Stimulated activated naive B cell treated with anti-CD40 and anti-IgM and Interleukin-4, amounts not matched to agents 10 μg/mL and 1 μg/mL and 100 μg/mL, for 72 hours (primary cell): ENCODE measurements around the gene ADAM12.

ENCODE experiments used
- ATAC-seq, 2 donors: fragments of 150-1000 bp; cut with Tn5 transposase; replicated peaks; 2 replicates each; pipeline ENCODE4 v1.10.0; 2021; ENCODE audit warnings: moderate library complexity in 1 of 2
- DNase-seq: peaks from one replicate; pipeline ENCODE4 v3.0.0; 2021
- H3K27ac Mint-ChIP-seq: one replicate; pipeline ENCODE4 v1.8.0; 2022; ENCODE audit warnings: mild to moderate bottlenecking, mixed read lengths
- H3K27me3 Mint-ChIP-seq, 2 donors: one replicate each; pipeline ENCODE4 v1.8.0; 2022; ENCODE audit warnings: mixed read lengths in 2 of 2
- H3K36me3 Mint-ChIP-seq, 2 donors: one replicate each; pipeline ENCODE4 v1.8.0; 2022; ENCODE audit warnings: mixed read lengths in 2 of 2, mild to moderate bottlenecking in 1 of 2
- H3K4me1 Mint-ChIP-seq, 2 donors: one replicate each; pipeline ENCODE4 v1.8.0; 2022; ENCODE audit warnings: mixed read lengths in 2 of 2, mild to moderate bottlenecking in 1 of 2
- H3K4me3 Mint-ChIP-seq, 2 donors: one replicate each; pipeline ENCODE4 v1.8.0; 2022; ENCODE audit warnings: mild to moderate bottlenecking in 2 of 2, mixed read lengths in 2 of 2, moderate library complexity in 1 of 2
- H3K9me3 Mint-ChIP-seq, 2 donors: one replicate each; pipeline ENCODE4 v1.8.0; 2022; ENCODE audit warnings: mixed read lengths in 2 of 2, mild to moderate bottlenecking in 1 of 2

ADAM12 gene

DNA sequence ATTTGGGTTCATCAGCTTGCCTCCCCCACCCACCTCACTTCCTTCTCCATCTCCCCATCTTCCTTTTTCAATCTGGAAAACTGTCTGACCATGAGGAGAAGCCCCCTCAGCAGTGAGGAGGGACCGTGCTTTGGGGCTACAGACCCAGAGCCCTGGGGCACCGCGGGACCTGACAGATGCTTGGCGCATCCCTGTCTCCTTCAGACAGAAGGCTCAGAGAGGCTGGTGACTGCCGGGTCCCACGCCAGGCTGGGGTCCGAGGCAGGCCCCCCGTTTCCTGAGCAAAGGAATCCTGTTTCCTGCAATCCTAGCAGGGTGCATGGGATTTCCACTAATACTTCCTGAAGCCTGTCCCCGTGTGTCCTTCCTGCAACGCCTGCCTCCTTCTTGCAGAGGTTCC lies 344.9 kb downstream of the ADAM12 start:
- H3K4me1 Mint-ChIP-seq, result peaks cover 37 to 53% of the 10 kb centered on the region in 2 donors
- ATAC-seq, result no peak

DNA sequence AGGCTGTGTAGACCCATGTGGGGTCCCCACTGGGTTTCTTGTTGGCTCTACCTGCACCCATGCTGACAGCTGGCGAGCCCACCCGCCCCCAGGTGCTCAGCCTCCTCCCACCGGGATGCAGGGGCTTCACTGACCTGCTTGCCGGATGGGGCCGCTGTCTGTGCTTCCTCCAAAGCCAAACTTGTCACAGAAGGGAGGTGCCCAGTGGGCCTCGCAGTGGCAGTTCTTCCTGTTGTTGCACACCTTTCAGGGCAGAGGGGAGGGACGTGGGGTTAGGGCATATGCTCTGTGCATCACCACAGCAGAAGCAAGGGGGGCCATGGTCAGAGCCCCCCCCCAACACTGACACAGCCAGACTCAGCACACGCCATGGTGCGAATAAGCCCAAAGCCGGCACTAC lies 345.4 kb downstream of the ADAM12 start:
- peaks cover 5 to 7% of the 10 kb centered on the region in 2 donors for H3K36me3 Mint-ChIP-seq
- peaks cover 41 to 58% of the 10 kb centered on the region in 2 donors for H3K4me1 Mint-ChIP-seq
- no peaks in the 10 kb centered on the region for H3K9me3 Mint-ChIP-seq
- DNase-seq (no peak), ATAC-seq (no peak)
- no peak overlapping the region for H3K4me3 Mint-ChIP-seq
- H3K27me3 Mint-ChIP-seq, result no peaks in the 10 kb centered on the region
- peak overlapping the region; percentile 67 for H3K27ac Mint-ChIP-seq

More for the DNA sequence above, 344.9 kb downstream of the ADAM12 start:
- DNase-seq, result no peak
- Mint-ChIP-seq H3K27me3 (no peaks in the 10 kb centered on the region), H3K36me3 (peaks cover 5 to 7% of the 10 kb centered on the region in 2 donors), H3K4me3 (no peak overlapping the region), H3K27ac (peak overlapping the region; percentile 80), H3K9me3 (no peaks in the 10 kb centered on the region)

DNA sequence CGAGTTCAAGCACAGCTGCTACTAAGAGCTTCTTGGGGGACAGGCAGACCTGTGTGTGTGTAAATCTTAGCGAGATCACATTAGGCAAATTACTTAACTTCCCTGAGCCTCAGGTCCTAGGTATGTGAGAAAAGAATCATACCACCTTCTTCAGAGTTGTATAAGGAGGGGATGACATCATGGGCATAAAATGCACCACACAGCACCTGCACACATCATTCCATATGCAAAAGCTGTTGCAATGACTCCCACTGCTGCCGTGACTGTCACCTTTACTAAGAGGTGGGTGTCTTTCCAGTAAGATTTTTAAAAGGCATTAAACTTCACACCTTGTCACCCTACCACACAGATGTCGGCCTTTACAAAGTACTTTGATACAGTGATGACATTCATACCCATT lies 345.9 kb downstream of the ADAM12 start:
- H3K27ac Mint-ChIP-seq, result peak overlapping the region; percentile 99
- H3K4me1 Mint-ChIP-seq, result peaks cover 42 to 64% of the 10 kb centered on the region in 2 donors
- peak; percentile 3 to 5 for ATAC-seq
- no peaks in the 10 kb centered on the region for H3K9me3 Mint-ChIP-seq
- H3K4me3 Mint-ChIP-seq, result peak overlapping the region; percentile 65 to 75
- DNase-seq, result no peak
- H3K27me3 Mint-ChIP-seq, result no peaks in the 10 kb centered on the region
- H3K36me3 Mint-ChIP-seq, result peaks cover 5 to 7% of the 10 kb centered on the region in 2 donors

DNA sequence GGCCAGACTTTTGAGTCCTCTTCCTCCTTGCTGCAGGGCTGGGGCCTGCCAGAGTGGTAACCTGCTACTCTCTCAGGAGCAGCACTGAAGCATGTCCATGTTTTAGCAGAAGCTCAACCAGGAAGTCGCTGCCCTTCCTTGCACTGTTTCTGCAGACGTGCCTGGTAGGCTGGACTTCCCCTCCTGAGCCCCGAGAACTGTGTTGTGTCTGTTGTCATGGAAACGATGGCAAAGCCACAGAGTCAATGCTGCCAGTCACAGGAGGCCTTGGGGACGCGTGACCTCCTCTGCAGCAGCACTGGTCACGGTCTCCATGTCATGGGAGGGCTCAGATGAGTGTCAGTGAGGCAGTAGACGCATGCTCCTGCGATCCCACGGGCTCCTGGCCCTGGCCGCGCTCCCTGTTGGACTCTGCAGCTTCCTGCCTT lies 346.5 kb downstream of the ADAM12 start:
- H3K27ac Mint-ChIP-seq, result peak overlapping the region; percentile 99
- H3K4me1 Mint-ChIP-seq, result peaks cover 45 to 69% of the 10 kb centered on the region in 2 donors
- H3K27me3 Mint-ChIP-seq, result no peaks in the 10 kb centered on the region
- ATAC-seq, result peak; percentile 95 to 96
- H3K9me3 Mint-ChIP-seq, result no peaks in the 10 kb centered on the region
- peaks cover 5 to 7% of the 10 kb centered on the region in 2 donors for H3K36me3 Mint-ChIP-seq
- peak; percentile 97 for DNase-seq
- H3K4me3 Mint-ChIP-seq, result peak overlapping the region; percentile 65 to 75

DNA sequence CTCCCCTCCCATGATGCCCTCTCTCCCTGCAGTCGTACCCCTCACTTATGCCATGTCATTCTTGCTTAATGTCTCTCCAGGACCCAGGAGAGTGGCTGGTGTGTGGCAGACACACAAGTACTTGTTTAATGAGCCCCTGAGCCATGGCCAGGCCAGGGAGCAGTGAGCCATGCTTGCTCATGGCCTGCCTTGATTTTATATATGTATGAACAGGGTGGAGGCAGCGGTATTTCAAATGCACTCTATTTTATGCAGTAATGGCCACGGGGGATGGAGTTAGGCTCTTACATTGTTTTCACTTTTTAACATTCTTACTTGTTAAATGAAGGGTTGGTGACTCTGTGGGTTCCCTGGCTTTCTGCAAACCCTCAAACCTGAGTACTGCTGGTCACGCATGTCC lies 347.2 kb downstream of the ADAM12 start:
- ATAC-seq (no peak), DNase-seq (no peak)
- Mint-ChIP-seq H3K36me3 (peaks cover 5 to 7% of the 10 kb centered on the region in 2 donors), H3K27me3 (no peaks in the 10 kb centered on the region), H3K9me3 (no peaks in the 10 kb centered on the region), H3K27ac (peak overlapping the region; percentile 99), H3K4me1 (peaks cover 52 to 76% of the 10 kb centered on the region in 2 donors), H3K4me3 (peak overlapping the region; percentile 9 to 15)

DNA sequence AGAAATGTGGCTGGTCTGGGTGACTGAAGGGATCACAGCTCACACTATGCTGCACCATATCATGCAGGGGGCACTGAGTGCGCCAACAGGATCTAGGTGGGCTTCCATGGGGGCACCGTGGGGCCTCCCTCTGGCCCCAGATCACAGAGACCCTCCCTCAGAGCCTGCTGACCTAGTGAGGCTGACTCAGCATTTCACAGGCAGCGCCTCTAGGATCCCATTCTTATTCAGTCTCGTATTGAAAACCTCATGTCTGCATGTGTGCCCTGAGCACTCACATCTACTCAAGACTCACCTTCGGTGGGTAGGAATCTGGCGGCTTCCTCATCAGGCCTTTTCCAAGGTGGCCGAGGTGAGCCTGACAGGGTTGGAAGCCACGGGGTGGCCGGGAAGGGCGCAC lies 350.3 kb downstream of the ADAM12 start:
- peaks cover 3 to 7% of the 10 kb centered on the region in 2 donors for H3K9me3 Mint-ChIP-seq
- ATAC-seq, result no peak
- DNase-seq, result no peak
- H3K27ac Mint-ChIP-seq, result peak overlapping the region; percentile 51
- H3K4me1 Mint-ChIP-seq, result peaks cover 54 to 76% of the 10 kb centered on the region in 2 donors
- H3K36me3 Mint-ChIP-seq, result peaks cover 7 to 10% of the 10 kb centered on the region in 2 donors
- no peaks in the 10 kb centered on the region for H3K27me3 Mint-ChIP-seq
- no peak overlapping the region for H3K4me3 Mint-ChIP-seq

DNA sequence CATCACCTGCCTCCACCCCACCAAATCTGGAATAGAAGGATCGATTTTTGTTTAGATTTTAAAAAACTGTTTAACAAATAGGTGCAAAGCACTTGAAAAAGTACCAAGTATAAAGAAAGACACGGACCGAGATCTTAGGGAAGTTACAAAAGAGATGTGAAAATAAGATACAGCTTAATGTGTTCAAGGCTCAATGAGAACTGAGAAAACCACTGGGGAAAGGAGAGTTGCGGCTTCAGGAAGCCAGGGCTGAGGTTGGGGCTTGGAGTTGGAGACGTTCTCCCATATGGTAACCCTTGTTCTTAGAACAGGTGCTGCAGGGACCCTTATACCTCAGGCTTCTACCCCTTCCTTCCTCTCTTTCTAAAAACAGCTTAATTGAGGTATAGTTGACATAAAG lies 351.8 kb downstream of the ADAM12 start:
- Mint-ChIP-seq H3K27me3 (no peaks in the 10 kb centered on the region), H3K9me3 (peaks cover 3 to 7% of the 10 kb centered on the region in 2 donors), H3K4me1 (peaks cover 41 to 61% of the 10 kb centered on the region in 2 donors), H3K36me3 (peaks cover 7 to 10% of the 10 kb centered on the region in 2 donors), H3K4me3 (peak overlapping the region in 1 of 2 donors; percentile 23), H3K27ac (no peak overlapping the region)
- ATAC-seq (peak; percentile 51 to 62), DNase-seq (no peak)

DNA sequence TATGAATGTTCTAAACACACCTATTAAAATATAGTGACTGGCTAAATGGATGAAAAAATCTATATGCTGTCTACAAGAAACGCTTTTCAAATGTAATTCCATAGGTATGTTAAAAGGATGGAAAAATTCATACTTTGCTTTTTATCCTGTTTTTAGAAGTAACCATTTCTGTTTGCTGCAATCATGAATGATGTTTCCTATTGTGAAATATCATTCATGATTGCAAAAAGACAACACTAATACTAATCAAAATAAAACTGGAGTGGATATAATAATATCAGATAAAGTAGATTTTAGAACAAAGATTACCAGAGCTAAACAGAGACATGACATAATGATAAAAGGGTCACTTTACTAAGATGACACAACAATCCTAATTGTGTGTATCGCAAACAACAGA lies 353.7 kb downstream of the ADAM12 start:
- no peak for DNase-seq
- Mint-ChIP-seq H3K4me1 (peaks cover 26 to 42% of the 10 kb centered on the region in 2 donors), H3K27ac (no peak overlapping the region), H3K4me3 (no peak overlapping the region), H3K36me3 (peaks cover 0 to 4% of the 10 kb centered on the region in 2 donors), H3K27me3 (peaks cover 3 to 6% of the 10 kb centered on the region in 2 donors), H3K9me3 (peaks cover 3 to 7% of the 10 kb centered on the region in 2 donors)
- no peak for ATAC-seq

DNA sequence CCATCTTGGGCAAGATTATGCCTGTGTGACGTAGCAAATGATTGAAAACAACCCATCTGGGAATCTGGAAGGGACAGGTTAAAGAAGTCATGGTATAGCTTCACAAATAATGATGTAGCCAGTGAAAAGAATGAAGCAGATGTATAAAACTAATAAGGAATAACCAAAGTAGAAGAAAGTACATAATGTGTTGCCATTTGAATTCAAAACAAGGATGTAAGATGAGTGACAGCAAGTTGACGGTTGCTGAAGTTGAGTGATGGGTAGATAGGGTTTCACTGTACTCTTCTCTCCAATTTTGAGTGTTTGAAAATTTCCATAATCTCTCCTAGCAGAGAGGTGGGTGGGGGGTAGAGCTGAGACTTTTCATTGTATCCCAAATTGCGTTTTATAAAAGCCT lies 358.3 kb downstream of the ADAM12 start:
- no peak overlapping the region for H3K4me3 Mint-ChIP-seq
- no peaks in the 10 kb centered on the region for H3K4me1 Mint-ChIP-seq
- H3K27ac Mint-ChIP-seq, result no peak overlapping the region
- H3K9me3 Mint-ChIP-seq, result peaks cover 9 to 18% of the 10 kb centered on the region in 2 donors
- DNase-seq, result no peak
- no peak for ATAC-seq
- peaks cover 5 to 11% of the 10 kb centered on the region in 2 donors for H3K36me3 Mint-ChIP-seq
- H3K27me3 Mint-ChIP-seq, result peaks cover 8 to 16% of the 10 kb centered on the region in 2 donors

DNA sequence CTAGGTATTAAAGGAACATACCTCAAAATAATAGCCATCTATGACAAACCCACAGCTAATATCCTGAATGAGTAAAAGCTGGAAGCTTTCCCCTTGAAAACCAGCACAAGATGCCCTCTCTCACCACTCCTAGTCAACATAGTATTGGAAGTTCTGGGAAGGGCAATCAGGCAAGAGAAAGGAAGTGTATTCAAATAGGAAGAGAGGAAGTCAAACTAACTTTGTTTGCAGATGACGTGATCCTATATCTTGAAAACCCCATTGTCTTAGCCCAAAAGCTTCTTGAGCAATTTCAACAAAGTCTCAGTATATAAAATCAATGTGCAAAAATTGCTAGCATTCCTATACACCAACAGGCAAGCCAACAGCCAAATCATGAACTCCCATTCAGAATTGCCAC lies 360.6 kb downstream of the ADAM12 start:
- DNase-seq, result no peak
- ATAC-seq, result no peak
- Mint-ChIP-seq H3K36me3 (peaks cover 8 to 9% of the 10 kb centered on the region in 2 donors), H3K4me3 (no peak overlapping the region), H3K27ac (no peak overlapping the region), H3K27me3 (peaks cover 8 to 25% of the 10 kb centered on the region in 2 donors), H3K4me1 (no peaks in the 10 kb centered on the region), H3K9me3 (peaks cover 6 to 11% of the 10 kb centered on the region in 2 donors)

DNA sequence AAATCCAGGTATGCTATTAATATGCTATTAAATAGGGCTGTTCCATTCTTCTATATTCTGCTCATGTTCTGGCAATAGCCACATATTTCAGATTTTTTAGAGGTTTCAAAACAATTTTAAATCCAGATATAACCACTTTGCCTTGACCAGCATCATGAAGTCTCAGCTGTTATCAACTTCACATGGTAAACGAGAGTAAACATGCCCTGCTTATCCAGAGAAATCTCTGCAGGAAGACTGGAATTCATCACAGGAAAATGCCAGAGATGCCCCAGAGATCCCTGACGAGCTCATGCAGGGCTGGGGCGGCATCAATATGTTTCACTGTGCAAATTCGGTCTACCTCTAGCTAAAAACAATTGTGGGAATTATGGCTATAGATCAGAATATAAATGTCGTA lies 365.4 kb downstream of the ADAM12 start:
- H3K4me3 Mint-ChIP-seq, result no peak overlapping the region
- no peak for ATAC-seq
- no peaks in the 10 kb centered on the region for H3K4me1 Mint-ChIP-seq

DNA sequence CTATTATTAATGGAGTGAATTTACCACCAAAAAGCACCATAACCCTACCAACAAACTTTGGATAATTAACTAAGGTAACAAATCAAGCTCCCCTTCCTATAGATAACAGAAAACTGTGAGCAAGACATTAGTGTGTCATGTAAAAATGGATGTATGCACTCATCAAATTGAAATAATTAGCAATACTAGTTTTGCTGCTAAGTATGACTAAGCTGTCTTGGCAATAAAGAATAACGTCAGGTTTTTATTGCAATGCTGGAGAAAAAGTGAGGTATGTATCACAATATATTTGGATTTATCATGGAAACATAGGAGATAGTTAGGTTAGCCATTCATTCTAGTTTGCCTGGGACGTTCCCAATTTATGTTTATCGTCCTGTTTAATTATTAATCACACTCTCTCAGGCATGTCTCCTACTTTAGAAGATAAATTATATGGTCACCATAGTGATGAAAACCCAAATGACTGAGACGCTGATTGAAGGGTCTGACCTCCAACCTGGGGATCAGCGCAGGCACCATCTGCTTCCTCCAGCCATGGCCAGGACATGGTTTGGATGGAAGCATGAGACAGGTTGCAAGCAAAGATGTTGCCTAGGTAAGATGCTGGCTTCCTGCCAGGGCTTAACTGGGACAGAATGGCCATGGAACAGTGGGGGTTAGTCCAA lies 366.3 kb downstream of the ADAM12 start:
- Mint-ChIP-seq H3K27ac (no peak overlapping the region), H3K27me3 (peaks cover 11 to 13% of the 10 kb centered on the region in 2 donors), H3K4me3 (no peak overlapping the region), H3K4me1 (no peaks in the 10 kb centered on the region), H3K9me3 (no peaks in the 10 kb centered on the region), H3K36me3 (peaks cover 2 to 5% of the 10 kb centered on the region in 2 donors)
- no peak for ATAC-seq
- no peak for DNase-seq

More for the DNA sequence above, 365.4 kb downstream of the ADAM12 start:
- peaks cover 2 to 5% of the 10 kb centered on the region in 2 donors for H3K36me3 Mint-ChIP-seq
- peaks cover 9 to 13% of the 10 kb centered on the region in 2 donors for H3K27me3 Mint-ChIP-seq
- H3K9me3 Mint-ChIP-seq, result peaks cover 0 to 2% of the 10 kb centered on the region in 2 donors
- DNase-seq, result no peak
- no peak overlapping the region for H3K27ac Mint-ChIP-seq

DNA sequence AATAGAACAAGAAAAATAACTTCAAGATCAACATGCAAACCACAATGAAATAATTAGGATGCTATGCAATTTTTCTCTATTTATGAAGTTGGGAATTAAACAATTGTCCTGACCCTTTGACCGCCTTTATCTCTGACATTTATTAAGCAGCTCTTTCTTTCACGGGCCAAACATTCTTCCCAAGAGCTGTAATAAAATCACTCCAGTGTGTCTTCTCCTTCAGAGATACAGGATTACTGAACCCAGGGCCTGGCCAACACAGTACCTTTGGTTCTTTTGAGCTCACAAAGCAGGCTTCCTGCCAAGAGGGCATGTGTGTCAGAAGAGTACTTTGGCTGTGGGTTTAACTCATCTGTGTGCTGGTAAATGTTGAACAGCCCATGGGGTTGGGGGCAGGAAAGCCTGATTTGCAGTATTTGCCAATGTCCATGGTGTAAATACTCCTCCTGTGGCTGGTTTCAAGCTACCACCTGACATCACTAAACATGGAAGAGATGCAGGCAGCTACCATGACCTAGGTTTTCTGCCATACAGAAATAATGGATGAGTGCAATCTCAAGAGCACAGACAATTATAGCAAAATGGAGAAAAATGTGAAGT lies 370.2 kb downstream of the ADAM12 start:
- H3K4me1 Mint-ChIP-seq, result peaks cover 5 to 6% of the 10 kb centered on the region in 2 donors
- no peaks in the 10 kb centered on the region for H3K36me3 Mint-ChIP-seq
- no peak overlapping the region for H3K4me3 Mint-ChIP-seq
- ATAC-seq (no peak), DNase-seq (no peak)
- no peaks in the 10 kb centered on the region for H3K9me3 Mint-ChIP-seq
- H3K27me3 Mint-ChIP-seq, result peaks cover 0 to 9% of the 10 kb centered on the region in 2 donors
- no peak overlapping the region for H3K27ac Mint-ChIP-seq

DNA sequence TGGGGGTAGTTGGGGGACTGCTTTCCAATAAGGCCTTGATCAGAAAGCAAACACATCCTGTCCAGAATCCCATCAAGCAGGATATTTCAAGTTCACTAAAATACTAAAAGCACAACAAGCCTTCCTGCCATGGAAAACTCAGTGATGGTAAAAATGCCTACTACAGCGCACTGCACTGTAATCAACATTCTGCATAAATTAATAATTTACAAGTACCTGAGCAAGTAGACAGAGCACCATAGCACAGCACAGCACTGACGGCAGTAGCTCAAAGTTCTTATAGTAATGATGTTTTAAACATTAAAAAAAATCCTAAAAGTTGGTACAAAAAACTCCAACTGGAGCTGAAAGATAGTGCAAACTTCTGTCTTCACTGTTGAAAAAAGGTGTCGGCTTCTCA lies 371.4 kb downstream of the ADAM12 start:
- H3K27ac Mint-ChIP-seq, result no peak overlapping the region
- peaks cover 0 to 12% of the 10 kb centered on the region in 2 donors for H3K27me3 Mint-ChIP-seq
- ATAC-seq (no peak), DNase-seq (no peak)
- H3K36me3 Mint-ChIP-seq, result no peaks in the 10 kb centered on the region
- no peak overlapping the region for H3K4me3 Mint-ChIP-seq
- H3K9me3 Mint-ChIP-seq, result no peaks in the 10 kb centered on the region
- peaks cover 6 to 7% of the 10 kb centered on the region in 2 donors for H3K4me1 Mint-ChIP-seq
